Esophagus muscularis mucosa (tissue), 4 donors: ENCODE data around the gene ADCY10.

Source experiments
- EP300 ChIP-seq: sonication (generic); formaldehyde crosslinking; IDR thresholded peaks from one replicate; pipeline ENCODE4 v1.6.1; 2017; ENCODE audit warnings: antibody characterized with exemption
- POLR2A ChIP-seq: fragments of 450-650 bp; IDR thresholded peaks from one replicate; pipeline ENCODE4 v1.6.1; 2017; ENCODE audit warnings: antibody characterized with exemption, moderate library complexity, mild to moderate bottlenecking, low read depth
- TF ChIP-seq, protein P1 (sequence below), 3 experiments: fragments of 200-600 bp in 2 of 3; fragments of 450-650 bp in 1 of 3; sonication (generic) in 2 of 3; IDR thresholded peaks; one replicate each; pipeline ENCODE4 v1.5.1; 2017 to 2019; ENCODE audit warnings: antibody characterized with exemption in 3 of 3, mild to moderate bottlenecking in 2 of 3, moderate library complexity in 1 of 3

DNA sequence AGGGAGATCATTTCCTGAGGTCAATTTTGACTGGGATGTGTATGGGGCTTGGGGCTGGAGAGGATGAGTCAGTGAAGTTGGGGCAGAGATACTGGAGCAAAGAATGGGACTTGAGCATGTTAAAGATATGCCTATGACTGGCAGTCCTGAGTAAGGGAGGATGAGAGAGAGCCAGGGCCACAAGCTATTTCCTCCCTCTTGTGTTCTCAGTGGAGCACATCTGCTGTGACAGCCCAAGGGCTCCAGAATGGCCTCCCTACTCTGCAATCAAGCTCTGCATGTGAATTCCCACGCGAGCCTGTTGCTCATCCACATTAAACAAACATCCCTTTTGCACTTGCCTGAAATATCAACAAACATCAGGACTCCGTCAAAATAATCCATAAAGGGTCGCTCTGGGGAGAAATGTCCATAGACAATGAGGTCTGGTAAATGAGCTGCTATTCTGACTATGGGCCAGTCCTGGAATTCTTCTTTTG, 9.2 kb downstream of the ADCY10 start:
- TF ChIP-seq, protein P1, sequence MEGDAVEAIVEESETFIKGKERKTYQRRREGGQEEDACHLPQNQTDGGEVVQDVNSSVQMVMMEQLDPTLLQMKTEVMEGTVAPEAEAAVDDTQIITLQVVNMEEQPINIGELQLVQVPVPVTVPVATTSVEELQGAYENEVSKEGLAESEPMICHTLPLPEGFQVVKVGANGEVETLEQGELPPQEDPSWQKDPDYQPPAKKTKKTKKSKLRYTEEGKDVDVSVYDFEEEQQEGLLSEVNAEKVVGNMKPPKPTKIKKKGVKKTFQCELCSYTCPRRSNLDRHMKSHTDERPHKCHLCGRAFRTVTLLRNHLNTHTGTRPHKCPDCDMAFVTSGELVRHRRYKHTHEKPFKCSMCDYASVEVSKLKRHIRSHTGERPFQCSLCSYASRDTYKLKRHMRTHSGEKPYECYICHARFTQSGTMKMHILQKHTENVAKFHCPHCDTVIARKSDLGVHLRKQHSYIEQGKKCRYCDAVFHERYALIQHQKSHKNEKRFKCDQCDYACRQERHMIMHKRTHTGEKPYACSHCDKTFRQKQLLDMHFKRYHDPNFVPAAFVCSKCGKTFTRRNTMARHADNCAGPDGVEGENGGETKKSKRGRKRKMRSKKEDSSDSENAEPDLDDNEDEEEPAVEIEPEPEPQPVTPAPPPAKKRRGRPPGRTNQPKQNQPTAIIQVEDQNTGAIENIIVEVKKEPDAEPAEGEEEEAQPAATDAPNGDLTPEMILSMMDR (IDR thresholded peaks at IDR 0.05): no peak
- TF ChIP-seq EP300 (no peak), POLR2A (no peak)
